22Rv1 (cell line): ENCODE measurements around the gene RNF182.
"Not testable (repeated sequence)": the region's sequence is repeated elsewhere in the genome, so short reads cannot be mapped to it uniquely, and the experiment has no call there.

Experiments
- H3K27ac ChIP-seq: fragments of 450-650 bp; 2 replicates; pipeline ENCODE4 v1.5.1; 2017
- CTCF ChIP-seq: fragments of 450-650 bp; IDR thresholded peaks from 2 replicates; pipeline ENCODE4 v1.5.1; 2017; ENCODE audit warnings: mild to moderate bottlenecking
- ZFX ChIP-seq: fragments of 450-650 bp; IDR thresholded peaks from 2 replicates; pipeline ENCODE4 v1.6.1; 2017; ENCODE audit warnings: antibody characterized with exemption, borderline replicate concordance

The RNF182 gene

GRCh38 chr6:13924949-13925881 is at the start of gene RNF182:
TSS of gene RNF182 (plus strand) at chr6:13924952. CDS start at chr6:13977120, 52,168 bp downstream.
- no peak for TF ChIP-seq ZFX
- no peak for TF ChIP-seq CTCF
- H3K27ac ChIP-seq: no peak within 1 kb of the TSS

- TF ChIP-seq CTCF: no peak
- TF ChIP-seq ZFX: no peak
- no peak overlapping the region for H3K27ac ChIP-seq
These were observed 47.7 kb upstream of the RNF182 start for GRCh38 chr6:13877051-13877450.

- H3K27ac ChIP-seq: not testable (repeated sequence)
These were observed 44.6 kb upstream of the RNF182 start for GRCh38 chr6:13880061-13880663.

GRCh38 chr6:13881621-13882165 is 43.1 kb upstream of the RNF182 start:
- no peak overlapping the region for H3K27ac ChIP-seq
- TF ChIP-seq CTCF (no peak), ZFX (no peak)

- TF ChIP-seq ZFX (no peak), CTCF (no peak)
- H3K27ac ChIP-seq: no peak overlapping the region
These were observed 40.8 kb upstream of the RNF182 start for GRCh38 chr6:13883966-13884365.

- no peak for TF ChIP-seq ZFX
- TF ChIP-seq CTCF: no peak
- no peak overlapping the region for H3K27ac ChIP-seq
These were observed 40.4 kb upstream of the RNF182 start for GRCh38 chr6:13884397-13884796.

- TF ChIP-seq CTCF: no peak
- TF ChIP-seq ZFX: no peak
- no peak overlapping the region for H3K27ac ChIP-seq
These were observed 39.2 kb upstream of the RNF182 start for GRCh38 chr6:13885601-13886000.
